ENCODE data around the gene TTLL10.

The TTLL10 gene

DNA sequence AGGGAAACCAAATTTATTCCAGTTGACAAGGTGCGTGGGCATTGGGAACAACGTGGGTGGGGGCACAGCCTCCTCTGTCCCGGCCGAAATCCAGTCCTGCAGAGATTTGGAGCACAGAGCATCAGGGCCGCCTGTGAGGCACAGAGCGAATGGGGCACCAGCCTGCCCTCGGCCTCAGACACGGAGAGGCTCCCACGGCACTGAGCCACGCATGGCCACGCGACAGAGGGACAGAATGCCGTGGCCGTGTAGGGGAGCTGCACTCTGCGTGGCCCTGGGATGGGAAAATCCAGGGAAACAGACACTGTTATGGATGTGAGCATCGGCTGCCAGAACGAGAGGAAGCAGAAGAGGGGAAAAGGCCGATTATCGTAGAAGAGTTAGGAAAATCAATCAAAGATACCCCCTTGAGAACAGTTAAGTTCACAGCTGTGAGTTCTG, 44.3 kb upstream of the TTLL10 start:
- H3K4me3 ChIP-seq (ENCODE audit: insufficient read length, low read depth) = no peak overlapping the region

DNA sequence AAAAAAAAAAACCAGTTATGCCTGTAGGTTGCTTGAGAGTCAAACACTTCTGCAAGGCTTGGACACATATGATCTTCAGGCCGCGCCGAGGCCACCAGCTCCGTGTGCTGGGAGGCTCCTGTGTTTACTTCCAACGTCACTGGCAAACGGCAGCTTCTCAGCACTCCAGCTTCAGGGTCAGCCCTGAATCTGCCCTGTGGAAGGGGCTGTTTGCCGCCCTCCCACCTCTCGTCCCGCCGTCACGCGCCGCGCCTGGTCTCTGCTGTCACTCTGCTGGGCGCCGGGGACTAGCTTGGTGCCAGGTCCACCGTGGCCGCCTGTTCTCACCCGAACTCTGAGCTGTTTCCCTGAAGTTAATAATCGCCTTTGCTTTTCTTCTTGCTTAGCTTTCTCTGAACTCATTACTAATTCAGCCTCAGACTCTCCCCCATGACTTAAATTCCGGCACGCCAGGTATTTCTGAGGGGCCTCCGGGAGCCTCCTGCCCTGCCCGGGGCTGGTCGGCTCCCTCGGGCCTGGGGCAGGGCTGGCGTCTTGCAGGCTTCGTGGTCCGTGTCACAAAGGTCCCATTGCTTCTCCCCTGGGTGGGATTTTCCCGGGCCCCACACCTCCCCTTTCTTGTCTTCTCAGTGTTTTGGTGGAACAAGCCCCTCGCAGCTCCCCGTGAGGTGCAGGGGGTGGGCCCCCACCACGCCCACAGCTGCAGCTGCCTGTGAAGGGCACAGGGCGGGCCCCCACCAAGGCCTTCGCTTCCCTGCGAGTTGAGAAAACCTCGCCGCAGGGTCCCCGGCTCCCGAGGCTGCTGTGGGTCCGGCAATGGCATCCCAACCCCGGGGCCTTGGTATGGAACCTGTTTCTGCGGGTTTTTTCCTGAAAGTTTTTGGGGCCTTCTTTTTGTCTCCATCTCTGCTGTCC, 43.2 kb upstream of the TTLL10 start:
- Histone ChIP-seq H3K27me3 (ENCODE audit: insufficient read depth, insufficient read length) (no peaks in the 10 kb centered on the region), H3K9ac (ENCODE audit: insufficient read length, low read depth) (no peak overlapping the region), H3K36me3 (ENCODE audit: insufficient read depth, insufficient read length, low read length) (no peaks in the 10 kb centered on the region), H3K4me3 (ENCODE audit: insufficient read length, low read depth) (no peak overlapping the region), H3K9me3 (ENCODE audit: insufficient read depth, low read length) (no peaks in the 10 kb centered on the region), H3K4me1 (ENCODE audit: insufficient read depth, insufficient read length) (no peaks in the 10 kb centered on the region)
- DNase-seq (ENCODE audit: low read depth, low spot score) = no peak
- TF ChIP-seq YY1 (IDR thresholded peaks at IDR 0.05; ENCODE audit: insufficient read depth, insufficient read length) = no peak
- no peak for TF ChIP-seq SUZ12 (IDR thresholded peaks at IDR 0.05; ENCODE audit: extremely low read depth, insufficient read depth, insufficient read length)
- no peak for TF ChIP-seq ZNF274 (IDR thresholded peaks at IDR 0.05; ENCODE audit: low read depth, low read length)

More for the DNA sequence above, 44.3 kb upstream of the TTLL10 start:
- H3K9ac ChIP-seq (ENCODE audit: insufficient read length, low read depth) = no peak overlapping the region
- TF ChIP-seq SUZ12 (IDR thresholded peaks at IDR 0.05; ENCODE audit: extremely low read depth, insufficient read depth, insufficient read length) (no peak), ZNF274 (IDR thresholded peaks at IDR 0.05; ENCODE audit: low read depth, low read length) (no peak), YY1 (IDR thresholded peaks at IDR 0.05; ENCODE audit: insufficient read depth, insufficient read length) (no peak)
- H3K27me3 ChIP-seq (ENCODE audit: insufficient read depth, insufficient read length) = no peaks in the 10 kb centered on the region
- no peak for DNase-seq (ENCODE audit: low read depth, low spot score)
- H3K36me3 ChIP-seq (ENCODE audit: insufficient read depth, insufficient read length, low read length) = no peaks in the 10 kb centered on the region
- peaks cover 4% of the 10 kb centered on the region for H3K4me1 ChIP-seq (ENCODE audit: insufficient read depth, insufficient read length)
- H3K9me3 ChIP-seq (ENCODE audit: insufficient read depth, low read length) = no peaks in the 10 kb centered on the region

DNA sequence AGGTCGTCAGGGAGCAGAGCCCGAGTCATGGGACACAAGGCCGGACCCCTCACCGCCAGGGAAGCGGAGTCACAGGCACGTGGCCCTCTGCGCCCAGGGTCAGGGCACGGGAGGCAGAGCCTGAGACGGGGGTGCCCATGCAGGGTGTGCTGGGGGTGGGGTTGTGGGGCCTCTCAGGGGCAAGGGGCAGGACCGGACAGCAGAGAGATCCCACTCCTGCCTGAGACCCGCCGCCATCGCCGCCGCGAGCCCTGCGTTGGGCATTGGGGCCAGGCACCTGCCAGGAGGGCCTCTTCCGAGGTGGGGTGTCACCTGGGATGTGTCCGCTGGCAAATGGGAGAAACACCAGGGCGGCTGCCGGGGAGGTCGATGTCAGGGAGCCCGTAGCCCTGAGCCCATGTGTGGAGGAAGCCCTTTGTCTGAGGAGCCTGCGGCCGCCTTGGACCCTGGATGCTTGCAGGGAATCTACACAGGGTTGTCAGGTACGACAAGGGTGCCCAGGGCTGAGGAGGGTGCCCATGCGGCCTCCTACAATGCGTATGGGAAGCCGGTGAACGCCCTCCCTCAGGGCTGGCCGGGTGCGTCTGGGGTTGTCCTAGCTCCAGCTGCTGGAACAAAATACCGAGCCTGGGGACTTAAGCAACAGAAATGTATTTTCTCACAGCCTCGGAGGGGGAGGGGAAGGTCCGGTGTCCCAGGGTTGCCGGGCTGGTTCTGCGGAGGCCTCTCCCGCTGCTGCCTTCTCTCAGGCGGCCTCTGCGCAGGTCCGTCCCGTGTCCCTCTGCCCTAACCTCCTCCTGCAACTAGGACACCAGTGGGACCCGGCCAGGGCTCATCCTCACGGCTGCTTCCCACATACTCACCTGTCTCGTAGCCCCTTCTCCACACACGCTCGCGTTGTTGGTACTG, 41.4 kb upstream of the TTLL10 start:
- Histone ChIP-seq H3K27me3 (ENCODE audit: insufficient read depth, insufficient read length) (no peaks in the 10 kb centered on the region), H3K9ac (ENCODE audit: insufficient read length, low read depth) (no peak overlapping the region), H3K9me3 (ENCODE audit: insufficient read depth, low read length) (no peaks in the 10 kb centered on the region), H3K4me1 (ENCODE audit: insufficient read depth, insufficient read length) (no peaks in the 10 kb centered on the region), H3K36me3 (ENCODE audit: insufficient read depth, insufficient read length, low read length) (no peaks in the 10 kb centered on the region), H3K4me3 (ENCODE audit: insufficient read length, low read depth) (no peak overlapping the region)
- DNase-seq (ENCODE audit: low read depth, low spot score) = no peak
- TF ChIP-seq YY1 (IDR thresholded peaks at IDR 0.05; ENCODE audit: insufficient read depth, insufficient read length) = no peak
- TF ChIP-seq SUZ12 (IDR thresholded peaks at IDR 0.05; ENCODE audit: extremely low read depth, insufficient read depth, insufficient read length) = no peak
- no peak for TF ChIP-seq ZNF274 (IDR thresholded peaks at IDR 0.05; ENCODE audit: low read depth, low read length)

DNA sequence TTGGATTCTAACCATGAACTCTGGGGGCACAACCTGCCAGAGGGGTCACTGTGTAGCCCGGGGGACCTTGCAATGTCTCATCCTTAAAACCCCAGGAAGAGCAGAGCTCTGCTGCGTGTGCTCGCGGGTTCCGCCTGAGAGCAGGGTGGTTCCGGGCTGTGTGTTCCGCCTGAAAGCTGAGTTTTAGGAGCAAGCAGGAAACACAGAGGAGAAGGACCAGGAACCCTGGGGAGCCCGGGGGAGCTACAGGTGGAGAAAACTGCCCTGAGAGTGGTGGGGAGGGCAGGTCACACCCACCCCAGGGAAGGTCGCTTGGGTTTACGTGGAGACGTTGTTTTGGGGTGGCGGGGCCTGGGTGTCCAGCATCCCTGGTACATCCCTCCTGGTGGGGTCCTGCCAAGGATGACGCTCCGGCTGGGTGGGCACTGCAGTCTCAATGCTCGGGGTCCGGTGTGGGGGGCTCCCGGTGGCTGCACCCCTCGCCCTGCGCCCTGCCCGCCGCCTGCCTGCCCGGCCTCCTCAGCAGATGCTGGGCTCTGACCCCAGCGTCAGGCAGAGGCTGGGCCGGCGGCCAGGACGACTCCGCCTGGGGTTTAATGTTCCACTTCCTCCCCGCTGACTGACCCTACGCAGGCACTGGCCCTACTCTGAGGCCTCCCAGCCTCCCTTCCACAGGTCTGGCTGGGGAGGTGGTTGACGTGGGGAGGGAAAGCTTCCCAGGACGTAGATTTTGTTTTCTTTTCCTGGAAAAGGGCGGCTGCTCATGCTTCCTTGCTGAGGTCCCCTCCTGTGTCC, 40.5 kb upstream of the TTLL10 start:
- Histone ChIP-seq H3K9ac (ENCODE audit: insufficient read length, low read depth) (no peak overlapping the region), H3K9me3 (ENCODE audit: insufficient read depth, low read length) (no peaks in the 10 kb centered on the region), H3K4me3 (ENCODE audit: insufficient read length, low read depth) (no peak overlapping the region), H3K36me3 (ENCODE audit: insufficient read depth, insufficient read length, low read length) (no peaks in the 10 kb centered on the region), H3K27me3 (ENCODE audit: insufficient read depth, insufficient read length) (no peaks in the 10 kb centered on the region), H3K4me1 (ENCODE audit: insufficient read depth, insufficient read length) (no peaks in the 10 kb centered on the region)
- DNase-seq (ENCODE audit: low read depth, low spot score) = no peak
- TF ChIP-seq ZNF274 (IDR thresholded peaks at IDR 0.05; ENCODE audit: low read depth, low read length) (no peak), SUZ12 (IDR thresholded peaks at IDR 0.05; ENCODE audit: extremely low read depth, insufficient read depth, insufficient read length) (no peak), YY1 (IDR thresholded peaks at IDR 0.05; ENCODE audit: insufficient read depth, insufficient read length) (no peak)

DNA sequence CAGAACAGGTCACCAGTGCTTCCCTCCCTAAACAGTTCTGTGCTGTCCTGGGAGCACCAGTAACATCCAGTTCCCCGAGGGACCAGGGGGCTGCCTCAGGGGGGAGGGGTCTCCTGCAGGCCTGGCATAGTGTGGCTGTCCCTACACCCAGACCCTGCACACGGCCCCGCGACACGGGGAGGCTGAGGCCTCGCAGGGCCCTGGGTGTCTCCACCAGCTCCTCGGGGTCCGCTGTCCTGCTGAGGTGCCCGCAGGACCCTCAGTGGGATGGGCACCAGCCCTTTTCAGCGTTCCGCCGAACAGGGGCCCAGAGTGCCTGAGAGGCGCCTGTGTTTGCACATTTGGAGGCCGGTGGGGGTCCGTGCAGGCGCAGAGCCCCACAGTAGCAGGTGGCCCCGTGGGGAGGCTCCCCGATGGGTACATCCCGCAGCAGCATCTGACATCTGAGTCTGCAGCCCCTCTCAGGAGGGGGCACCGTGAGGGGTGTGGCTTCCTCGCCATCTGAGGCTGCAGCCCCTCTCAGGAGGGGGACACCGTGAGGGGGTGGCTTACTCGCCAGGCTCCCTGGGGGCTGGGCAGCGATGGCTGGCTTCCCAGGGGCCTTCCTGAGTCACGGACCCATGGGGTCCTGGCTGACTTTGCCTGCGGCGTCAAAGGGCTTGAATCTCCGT, 39.2 kb upstream of the TTLL10 start:
- Histone ChIP-seq H3K9me3 (ENCODE audit: insufficient read depth, low read length) (no peaks in the 10 kb centered on the region), H3K9ac (ENCODE audit: insufficient read length, low read depth) (no peak overlapping the region), H3K36me3 (ENCODE audit: insufficient read depth, insufficient read length, low read length) (no peaks in the 10 kb centered on the region), H3K4me1 (ENCODE audit: insufficient read depth, insufficient read length) (peaks cover 3% of the 10 kb centered on the region), H3K4me3 (ENCODE audit: insufficient read length, low read depth) (no peak overlapping the region), H3K27me3 (ENCODE audit: insufficient read depth, insufficient read length) (no peaks in the 10 kb centered on the region)
- no peak for DNase-seq (ENCODE audit: low read depth, low spot score)
- TF ChIP-seq SUZ12 (IDR thresholded peaks at IDR 0.05; ENCODE audit: extremely low read depth, insufficient read depth, insufficient read length) (no peak), ZNF274 (IDR thresholded peaks at IDR 0.05; ENCODE audit: low read depth, low read length) (no peak), YY1 (IDR thresholded peaks at IDR 0.05; ENCODE audit: insufficient read depth, insufficient read length) (no peak)

All from NT2/D1 (cell line).